ENCODE results near the gene SGPP2. TPM values are rescaled to one million over a fixed set of nuclear protein-coding genes. Genes with fewer than 3 reads are reported as not detected.

The SGPP2 gene
- total and polyA plus RNA-seq, 12 donors = 0.17 to 33.7 (median 12.4) TPM

DNA sequence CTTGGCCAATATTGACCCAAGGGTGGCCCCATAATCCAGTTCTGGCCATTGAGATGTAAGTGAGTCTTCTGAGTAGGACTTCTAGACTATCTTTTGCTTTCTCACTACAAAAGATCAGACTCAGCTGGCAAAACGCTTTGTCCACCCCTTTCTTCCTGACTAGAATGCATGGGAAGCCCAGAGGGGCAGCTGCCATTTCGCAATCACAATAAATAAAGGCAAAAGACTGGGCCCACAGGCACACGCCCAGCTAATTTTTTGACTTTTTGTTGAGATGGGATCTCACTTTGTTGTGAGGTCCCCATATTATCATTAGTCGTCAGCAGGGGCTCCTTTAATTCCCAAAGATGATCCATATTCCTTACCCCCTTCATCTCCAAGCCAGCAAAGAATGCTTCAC lies 41.1 kb upstream of the SGPP2 start:
- no peaks in the 10 kb centered on the region for H3K27me3 ChIP-seq
- no peak overlapping the region for H3K4me3 ChIP-seq
- H3K4me1 ChIP-seq (replicated peaks in 1 of 2) = no peaks in the 10 kb centered on the region
- no peaks in the 10 kb centered on the region for H3K9me3 ChIP-seq (replicated peaks in 1 of 3)
- WGBS, 4 donors = 82 to 89% (median 85%) methylated on average over 4 of the region's 4 CpGs
- no peaks in the 10 kb centered on the region for H3K36me3 ChIP-seq (replicated peaks in 1 of 2)
- intact Hi-C loops (cut with DNase I) = no loop called here
- TF ChIP-seq POLR2A (IDR thresholded peaks at IDR 0.05) = no peak
- TF ChIP-seq, protein P1, sequence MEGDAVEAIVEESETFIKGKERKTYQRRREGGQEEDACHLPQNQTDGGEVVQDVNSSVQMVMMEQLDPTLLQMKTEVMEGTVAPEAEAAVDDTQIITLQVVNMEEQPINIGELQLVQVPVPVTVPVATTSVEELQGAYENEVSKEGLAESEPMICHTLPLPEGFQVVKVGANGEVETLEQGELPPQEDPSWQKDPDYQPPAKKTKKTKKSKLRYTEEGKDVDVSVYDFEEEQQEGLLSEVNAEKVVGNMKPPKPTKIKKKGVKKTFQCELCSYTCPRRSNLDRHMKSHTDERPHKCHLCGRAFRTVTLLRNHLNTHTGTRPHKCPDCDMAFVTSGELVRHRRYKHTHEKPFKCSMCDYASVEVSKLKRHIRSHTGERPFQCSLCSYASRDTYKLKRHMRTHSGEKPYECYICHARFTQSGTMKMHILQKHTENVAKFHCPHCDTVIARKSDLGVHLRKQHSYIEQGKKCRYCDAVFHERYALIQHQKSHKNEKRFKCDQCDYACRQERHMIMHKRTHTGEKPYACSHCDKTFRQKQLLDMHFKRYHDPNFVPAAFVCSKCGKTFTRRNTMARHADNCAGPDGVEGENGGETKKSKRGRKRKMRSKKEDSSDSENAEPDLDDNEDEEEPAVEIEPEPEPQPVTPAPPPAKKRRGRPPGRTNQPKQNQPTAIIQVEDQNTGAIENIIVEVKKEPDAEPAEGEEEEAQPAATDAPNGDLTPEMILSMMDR (IDR thresholded peaks at IDR 0.05) = no peak
- H3K27ac ChIP-seq = no peak overlapping the region
- DNase-seq = no peak

DNA sequence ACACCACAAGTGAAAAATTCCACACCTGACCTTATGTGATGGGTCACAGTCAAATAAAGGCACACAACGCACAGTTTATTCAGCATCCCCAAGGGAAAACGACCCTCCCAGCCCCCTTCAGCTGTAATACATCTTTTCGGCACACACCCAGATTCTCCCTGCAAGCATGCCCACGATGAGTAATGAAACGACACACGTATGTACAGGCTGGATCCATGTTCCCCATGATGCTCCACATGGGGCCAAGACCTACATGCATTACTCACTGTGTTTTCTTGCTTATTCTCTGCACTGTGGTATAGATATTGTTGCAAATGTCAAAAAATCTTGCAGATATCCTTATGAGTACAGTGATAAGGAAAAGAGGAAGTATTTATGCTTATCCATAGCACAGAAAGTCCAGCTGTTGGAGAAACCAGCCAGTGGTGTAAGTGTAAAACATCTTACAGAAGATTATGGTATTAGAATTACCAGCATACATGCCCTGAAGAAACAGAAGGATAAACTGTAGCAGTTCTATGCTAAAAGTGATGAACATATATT lies 32.5 kb upstream of the SGPP2 start:
- intact Hi-C loops (cut with DNase I) = no loop called here
- WGBS, 4 donors = 55 to 79% (median 75%) methylated on average over 6 of the region's 6 CpGs
- no peak for DNase-seq

DNA sequence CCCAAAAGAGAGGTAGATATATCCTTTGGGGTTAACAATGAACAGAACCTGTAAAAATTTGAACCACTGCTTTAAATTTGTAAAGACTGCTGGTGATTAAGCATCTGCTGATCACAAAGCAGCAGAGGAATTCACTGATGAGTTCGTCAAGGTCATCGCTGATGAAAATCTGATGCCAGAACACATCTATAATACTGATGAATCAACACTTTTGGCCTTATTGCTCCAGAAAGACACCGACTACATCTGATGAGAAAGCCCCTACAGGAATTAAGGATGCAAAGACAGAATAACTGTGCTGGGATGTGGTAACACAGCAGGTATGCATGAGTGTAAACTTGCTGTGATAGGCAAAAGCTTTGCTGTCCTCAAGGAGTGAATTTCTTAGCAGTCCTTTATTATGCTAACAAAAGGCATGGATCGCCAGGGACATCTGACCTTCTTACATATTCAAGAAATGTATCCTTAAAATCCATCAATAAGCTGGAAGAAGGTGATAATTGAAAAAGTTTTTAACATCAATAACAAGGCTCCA lies 30.5 kb upstream of the SGPP2 start:
- H3K4me1 ChIP-seq (replicated peaks in 1 of 2) = peaks cover 0 to 2% of the 10 kb centered on the region in 2 donors
- H3K36me3 ChIP-seq (replicated peaks in 1 of 2) = no peaks in the 10 kb centered on the region
- no peaks in the 10 kb centered on the region for H3K27me3 ChIP-seq
- 56 to 63% (median 60%) methylated on average over 4 of the region's 4 CpGs for WGBS, 4 donors
- no peak overlapping the region for H3K27ac ChIP-seq
- intact Hi-C loops (cut with DNase I) = no loop called here
- no peaks in the 10 kb centered on the region for H3K9me3 ChIP-seq (replicated peaks in 1 of 3)
- no peak for TF ChIP-seq POLR2A (IDR thresholded peaks at IDR 0.05)
- TF ChIP-seq, protein P1 (IDR thresholded peaks at IDR 0.05) = no peak
- H3K4me3 ChIP-seq = no peak overlapping the region
- DNase-seq = peak in 5 of 7 donors; percentile 23 to 42 (median 35)

More for the DNA sequence above, 32.5 kb upstream of the SGPP2 start:
- TF ChIP-seq POLR2A (IDR thresholded peaks at IDR 0.05) = no peak
- TF ChIP-seq, protein P1 (IDR thresholded peaks at IDR 0.05) = no peak
- Histone ChIP-seq H3K4me1 (replicated peaks in 1 of 2) (no peaks in the 10 kb centered on the region), H3K36me3 (replicated peaks in 1 of 2) (no peaks in the 10 kb centered on the region), H3K4me3 (no peak overlapping the region), H3K27me3 (no peaks in the 10 kb centered on the region), H3K27ac (no peak overlapping the region), H3K9me3 (replicated peaks in 1 of 3) (no peaks in the 10 kb centered on the region)

DNA sequence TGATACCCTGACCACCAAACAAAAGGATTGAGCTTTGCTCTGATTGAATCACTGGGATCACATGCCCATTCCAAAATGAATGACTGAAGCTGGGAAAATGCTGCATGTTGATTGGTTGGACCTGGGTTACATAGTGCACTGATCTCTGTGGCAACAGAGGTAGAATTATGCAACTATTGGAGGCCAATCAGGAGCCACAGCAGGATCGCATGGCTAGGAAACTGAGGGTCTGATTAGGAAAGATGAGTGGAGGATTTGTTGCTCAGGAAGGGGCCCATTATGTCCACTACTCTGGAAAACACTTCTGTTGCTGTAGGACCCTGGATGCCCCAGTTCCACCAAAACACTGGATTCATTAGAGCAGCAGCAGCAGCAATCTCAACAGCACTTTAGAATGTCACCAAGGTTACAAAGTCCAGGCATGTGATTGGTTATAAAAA lies 25.9 kb upstream of the SGPP2 start:
- WGBS, 4 donors = 25 to 78% (median 55%) methylated on average over 1 of the region's 1 CpG
- intact Hi-C loops (cut with DNase I) = no loop called here

More for the DNA sequence above, 25.9 kb upstream of the SGPP2 start:
- H3K27ac ChIP-seq = peak overlapping the region in 1 of 5 donors; percentile 7
- TF ChIP-seq POLR2A (IDR thresholded peaks at IDR 0.05) = no peak
- TF ChIP-seq, protein P1 (IDR thresholded peaks at IDR 0.05) = no peak
- H3K4me3 ChIP-seq = no peak overlapping the region
- no peaks in the 10 kb centered on the region for H3K36me3 ChIP-seq (replicated peaks in 1 of 2)
- peak in 2 of 7 donors; percentile 37 to 68 for DNase-seq
- no peaks in the 10 kb centered on the region for H3K27me3 ChIP-seq
- H3K4me1 ChIP-seq (replicated peaks in 1 of 2) = peaks cover 0 to 15% of the 10 kb centered on the region in 2 donors
- H3K9me3 ChIP-seq (replicated peaks in 1 of 3) = no peaks in the 10 kb centered on the region

Data from adrenal gland (tissue), 12 donors.